GM12875 (cell line): Measurements from ENCODE around the gene GCNT4.

Experiments used
- H3K4me3 ChIP-seq: one replicate; pipeline ENCODE4 v1.5.1; 2011; ENCODE audit warnings: low read depth, low read length, control low read depth
- CTCF ChIP-seq: IDR thresholded peaks from 2 replicates; pipeline ENCODE4 v1.5.1; 2011; ENCODE audit warnings: low read depth, mild to moderate bottlenecking, control low read depth, inconsistent platforms, low read length, moderate library complexity, borderline replicate concordance; ENCODE audit not compliant: insufficient read depth

Gene GCNT4

GRCh38 chr5:75023368-75024159, 28.8 kb downstream of the GCNT4 start:
- no peak overlapping the region for H3K4me3 ChIP-seq
- no peak for TF ChIP-seq CTCF

- no peak overlapping the region for H3K4me3 ChIP-seq
- no peak for TF ChIP-seq CTCF
Observed at GRCh38 chr5:75021800-75022199, 30.6 kb downstream of the GCNT4 start.

GRCh38 chr5:75021219-75021618, 31.1 kb downstream of the GCNT4 start:
- no peak for TF ChIP-seq CTCF
- no peak overlapping the region for H3K4me3 ChIP-seq

- TF ChIP-seq CTCF: no peak
- H3K4me3 ChIP-seq: no peak overlapping the region
Observed at GRCh38 chr5:75020016-75020656, 32.2 kb downstream of the GCNT4 start.

- no peak for TF ChIP-seq CTCF
- no peak overlapping the region for H3K4me3 ChIP-seq
Observed at GRCh38 chr5:75018805-75019587, 33.4 kb downstream of the GCNT4 start.

- TF ChIP-seq CTCF: no peak
- H3K4me3 ChIP-seq: no peak overlapping the region
Observed at GRCh38 chr5:75017971-75018370, 34.4 kb downstream of the GCNT4 start.
